Loucy (cell line): ENCODE data around the gene ZFHX3.

Experiments used
- H2AFZ ChIP-seq: fragments of 200-600 bp; sonication (generic); 2 replicates; pipeline ENCODE4 v1.6.0; 2016; ENCODE audit warnings: antibody characterized with exemption, mild to moderate bottlenecking, low read length, moderate library complexity
- H3F3A ChIP-seq: fragments of 200-600 bp; 2 replicates; pipeline ENCODE4 v1.6.0; 2016; ENCODE audit warnings: antibody characterized with exemption, low read depth, mild to moderate bottlenecking
- H3K27me3 ChIP-seq: fragments of 200-600 bp; sonication (generic); 2 replicates; pipeline ENCODE4 v1.6.1; 2014; ENCODE audit warnings: low read length, mild to moderate bottlenecking; ENCODE audit not compliant: insufficient read depth, poor library complexity, severe bottlenecking
- H3K36me3 ChIP-seq: fragments of 200-600 bp; sonication (generic); 2 replicates; pipeline ENCODE4 v1.6.1; 2016; ENCODE audit warnings: low read length; ENCODE audit not compliant: insufficient read depth
- H3K4me1 ChIP-seq: fragments of 200-600 bp; sonication (generic); 2 replicates; pipeline ENCODE4 v1.5.1; 2014; ENCODE audit warnings: low read length, mild to moderate bottlenecking; ENCODE audit not compliant: insufficient read depth, poor library complexity, severe bottlenecking
- H3K4me2 ChIP-seq: fragments of 200-600 bp; sonication (generic); 2 replicates; pipeline ENCODE4 v1.6.0; 2014; ENCODE audit warnings: antibody characterized with exemption, low read length, low read depth, mild to moderate bottlenecking; ENCODE audit not compliant: poor library complexity, severe bottlenecking
- H3K4me3 ChIP-seq: fragments of 200-600 bp; sonication (generic); 2 replicates; pipeline ENCODE4 v1.5.1; 2014; ENCODE audit warnings: low read length, mild to moderate bottlenecking, mixed read lengths; ENCODE audit not compliant: poor library complexity, severe bottlenecking
- H3K79me2 ChIP-seq: fragments of 200-600 bp; sonication (generic); 2 replicates; pipeline ENCODE4 v1.6.1; 2014; ENCODE audit warnings: low read length; ENCODE audit not compliant: insufficient read depth
- H3K9ac ChIP-seq: fragments of 200-600 bp; sonication (generic); 2 replicates; pipeline ENCODE4 v1.6.0; 2014; ENCODE audit warnings: mild to moderate bottlenecking, low read depth, low read length, moderate library complexity; ENCODE audit not compliant: poor library complexity, severe bottlenecking
- H3K9me2 ChIP-seq: fragments of 200-600 bp; sonication (generic); replicated peaks from 2 replicates; pipeline ENCODE4 v1.6.1; 2016; ENCODE audit warnings: low read depth, low read length, mixed read lengths
- H3K9me3 ChIP-seq: fragments of 200-600 bp; sonication (generic); 2 replicates; pipeline ENCODE4 v1.6.1; 2014; ENCODE audit warnings: mild to moderate bottlenecking, antibody characterized with exemption, low read length, low read depth; ENCODE audit not compliant: insufficient read depth
- H4K20me1 ChIP-seq: fragments of 200-600 bp; sonication (generic); 2 replicates; pipeline ENCODE4 v1.6.0; 2014; ENCODE audit warnings: antibody characterized with exemption, low read length, mild to moderate bottlenecking; ENCODE audit not compliant: insufficient read depth, poor library complexity, severe bottlenecking
- CTCF ChIP-seq: fragments of 200-600 bp; sonication (generic); conservative IDR thresholded peaks from 2 replicates; pipeline ENCODE4 v1.5.1; 2014; ENCODE audit warnings: mild to moderate bottlenecking, antibody characterized with exemption, low read length
- EZH2phosphoT487 ChIP-seq: fragments of 200-600 bp; IDR thresholded peaks from 2 replicates; pipeline ENCODE4 v1.6.1; 2018; ENCODE audit warnings: antibody characterized with exemption, mild to moderate bottlenecking, moderate library complexity, borderline replicate concordance

The ZFHX3 gene

DNA sequence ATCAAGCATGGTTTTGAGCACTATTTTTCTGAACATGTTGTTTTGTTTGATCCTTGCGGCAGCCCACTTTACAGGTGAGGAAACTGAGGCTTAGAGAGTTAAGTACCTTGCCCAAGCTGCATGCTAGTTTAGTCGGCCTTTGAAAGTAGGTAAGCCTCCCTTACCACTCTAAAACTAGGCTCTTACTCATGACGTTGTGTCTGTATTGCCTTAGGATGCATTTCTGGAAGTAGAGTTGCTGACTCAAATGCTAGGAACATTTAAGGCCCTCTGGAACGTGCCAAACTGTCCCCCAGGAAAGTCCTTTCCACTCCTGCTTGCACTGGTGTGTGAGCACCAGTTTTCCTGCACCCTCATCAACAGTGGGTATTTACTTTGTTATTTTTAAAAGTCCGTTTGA is 76.6 kb downstream of the ZFHX3 start:
- Histone ChIP-seq H3K79me2 (no peaks in the 10 kb centered on the region), H3K9me2 (no peaks in the 10 kb centered on the region), H3K9me3 (no peaks in the 10 kb centered on the region)

DNA sequence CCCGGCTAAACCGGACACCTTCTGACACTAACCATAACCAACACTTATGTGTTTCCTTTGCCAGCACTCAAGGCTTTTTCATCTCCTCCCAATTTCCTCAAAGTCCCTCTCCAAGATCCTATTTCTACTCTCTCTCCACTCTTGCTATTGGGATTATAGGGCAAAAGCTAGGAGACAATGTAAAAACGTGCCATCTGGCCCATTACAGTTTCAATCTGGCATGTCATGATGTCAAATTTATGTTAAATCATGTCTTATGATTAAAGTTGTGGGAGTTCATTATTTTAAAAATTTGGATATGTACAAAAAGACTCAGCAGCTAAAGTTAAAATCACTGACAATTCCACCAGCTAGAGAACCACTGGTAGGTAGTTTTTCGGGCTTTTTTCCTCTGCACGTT is 77.3 kb downstream of the ZFHX3 start:
- Histone ChIP-seq H3K9ac (no peak overlapping the region), H3K4me1 (peaks cover 9% of the 10 kb centered on the region), H2AFZ (no peak overlapping the region), H3K4me2 (no peak overlapping the region), H3K79me2 (no peaks in the 10 kb centered on the region; the same call in 1 of the 2 replicates), H3F3A (no peaks in the 10 kb centered on the region), H4K20me1 (no peaks in the 10 kb centered on the region), H3K4me3 (no peak overlapping the region), H3K36me3 (no peaks in the 10 kb centered on the region), H3K9me3 (no peaks in the 10 kb centered on the region), H3K9me2 (no peaks in the 10 kb centered on the region), H3K27me3 (no peaks in the 10 kb centered on the region)
- TF ChIP-seq EZH2phosphoT487, result no peak
- TF ChIP-seq CTCF, result no peak

More for the DNA sequence above, 76.6 kb downstream of the ZFHX3 start:
- H3K4me1 ChIP-seq, result peaks cover 13% of the 10 kb centered on the region
- no peak overlapping the region for H3K9ac ChIP-seq
- no peak overlapping the region for H3K4me2 ChIP-seq
- no peaks in the 10 kb centered on the region for H4K20me1 ChIP-seq
- H3K4me3 ChIP-seq, result no peak overlapping the region
- no peaks in the 10 kb centered on the region for H3K27me3 ChIP-seq
- H3F3A ChIP-seq, result no peaks in the 10 kb centered on the region
- H3K36me3 ChIP-seq, result no peaks in the 10 kb centered on the region
- H2AFZ ChIP-seq, result no peak overlapping the region
- TF ChIP-seq EZH2phosphoT487, result no peak
- TF ChIP-seq CTCF, result no peak

GRCh38 chr16:72969812-72970211 is 78.1 kb downstream of the ZFHX3 start:
- Histone ChIP-seq H3K27me3 (no peaks in the 10 kb centered on the region), H3F3A (no peaks in the 10 kb centered on the region), H3K79me2 (no peaks in the 10 kb centered on the region; the same call in 1 of the 2 replicates), H3K4me2 (no peak overlapping the region), H3K9me3 (no peaks in the 10 kb centered on the region), H2AFZ (no peak overlapping the region), H4K20me1 (no peaks in the 10 kb centered on the region), H3K4me3 (no peak overlapping the region), H3K9me2 (no peaks in the 10 kb centered on the region), H3K36me3 (no peaks in the 10 kb centered on the region), H3K9ac (no peak overlapping the region), H3K4me1 (peaks cover 7% of the 10 kb centered on the region)
- TF ChIP-seq CTCF (no peak), EZH2phosphoT487 (no peak)
